Measurements from ENCODE around the gene KLK12. TPM values are rescaled to one million over a fixed set of nuclear protein-coding genes. Genes with fewer than 3 reads are reported as not detected.
A peak's percentile ranks its signal among the peaks of the same experiment; 100 is the strongest.

The KLK12 gene
- total RNA-seq, 2 experiments from 2014 or later: not detected

GRCh38 chr19:51023946-51024345 is 10.9 kb downstream of the KLK12 start:
- Mint-ChIP-seq H3K27ac (no peak overlapping the region), H3K36me3 (ENCODE audit: low read depth) (no peaks in the 10 kb centered on the region), H3K9me3 (no peaks in the 10 kb centered on the region), H3K27me3 (peaks cover 71% of the 10 kb centered on the region), H3K4me3 (no peak overlapping the region), H3K4me1 (ENCODE audit: low read depth) (peaks cover 6% of the 10 kb centered on the region)
- peaks cover 9% of the 10 kb centered on the region for H3K4me1 ChIP-seq (ENCODE audit: insufficient read depth, low read length)
- peaks cover 18 to 36% of the 10 kb centered on the region in 2 experiments for H3K27me3 ChIP-seq (ENCODE audit: control insufficient read depth in 1 of 2, insufficient read depth in 2 of 2, low read length in 2 of 2)
- ATAC-seq (ENCODE audit: poor library complexity) (no peak), DNase-seq (no peak)
- H3K36me3 ChIP-seq (ENCODE audit: insufficient read depth, low read length): no peaks in the 10 kb centered on the region
- no peak overlapping the region for H3K27ac ChIP-seq (ENCODE audit: low read depth in 1 of 2, low read length in 2 of 2)
- TF ChIP-seq, protein P1, sequence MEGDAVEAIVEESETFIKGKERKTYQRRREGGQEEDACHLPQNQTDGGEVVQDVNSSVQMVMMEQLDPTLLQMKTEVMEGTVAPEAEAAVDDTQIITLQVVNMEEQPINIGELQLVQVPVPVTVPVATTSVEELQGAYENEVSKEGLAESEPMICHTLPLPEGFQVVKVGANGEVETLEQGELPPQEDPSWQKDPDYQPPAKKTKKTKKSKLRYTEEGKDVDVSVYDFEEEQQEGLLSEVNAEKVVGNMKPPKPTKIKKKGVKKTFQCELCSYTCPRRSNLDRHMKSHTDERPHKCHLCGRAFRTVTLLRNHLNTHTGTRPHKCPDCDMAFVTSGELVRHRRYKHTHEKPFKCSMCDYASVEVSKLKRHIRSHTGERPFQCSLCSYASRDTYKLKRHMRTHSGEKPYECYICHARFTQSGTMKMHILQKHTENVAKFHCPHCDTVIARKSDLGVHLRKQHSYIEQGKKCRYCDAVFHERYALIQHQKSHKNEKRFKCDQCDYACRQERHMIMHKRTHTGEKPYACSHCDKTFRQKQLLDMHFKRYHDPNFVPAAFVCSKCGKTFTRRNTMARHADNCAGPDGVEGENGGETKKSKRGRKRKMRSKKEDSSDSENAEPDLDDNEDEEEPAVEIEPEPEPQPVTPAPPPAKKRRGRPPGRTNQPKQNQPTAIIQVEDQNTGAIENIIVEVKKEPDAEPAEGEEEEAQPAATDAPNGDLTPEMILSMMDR (IDR thresholded peaks at IDR 0.05): no peak
- ChIA-PET POLR2A (no interaction called here), CTCF (no interaction called here)
- peaks cover 0 to 9% of the 10 kb centered on the region in 2 experiments for H3K9me3 ChIP-seq (ENCODE audit: control insufficient read depth in 1 of 2, insufficient read depth in 1 of 2, low read length in 2 of 2)
- intact Hi-C loops (cut with DNase I, micrococcal nuclease): no loop called here
- no peak overlapping the region for H3K4me3 ChIP-seq (ENCODE audit: low read length)

DNA sequence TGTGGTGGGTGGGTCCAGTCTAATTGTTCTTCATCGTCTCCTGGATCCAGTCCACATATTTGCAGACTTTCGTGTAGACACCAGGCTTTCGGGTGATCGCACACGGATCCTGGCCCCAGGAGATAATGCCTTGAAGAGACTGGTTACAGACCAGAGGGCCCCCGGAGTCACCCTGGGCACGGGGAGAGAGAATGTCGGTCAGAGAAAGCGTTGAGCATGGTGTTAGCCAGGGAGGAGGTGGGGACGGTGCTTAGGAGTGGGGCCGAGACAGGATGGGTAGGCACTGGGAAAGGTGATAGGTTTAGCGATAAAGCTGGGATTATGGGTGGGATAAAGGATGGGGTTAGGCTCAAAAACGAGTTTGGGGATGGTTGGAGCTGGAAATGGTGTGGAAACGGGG is 12.3 kb downstream of the KLK12 start:
- intact Hi-C loops (cut with DNase I, micrococcal nuclease): no loop called here
- Histone ChIP-seq H3K9me3 (ENCODE audit: control insufficient read depth in 1 of 2, insufficient read depth in 1 of 2, low read length in 2 of 2) (peaks cover 0 to 21% of the 10 kb centered on the region in 2 experiments), H3K4me1 (ENCODE audit: insufficient read depth, low read length) (peaks cover 17% of the 10 kb centered on the region), H3K36me3 (ENCODE audit: insufficient read depth, low read length) (no peaks in the 10 kb centered on the region), H3K27me3 (ENCODE audit: control insufficient read depth in 1 of 2, insufficient read depth in 2 of 2, low read length in 2 of 2) (peaks cover 25 to 31% of the 10 kb centered on the region in 2 experiments), H3K27ac (ENCODE audit: low read depth in 1 of 2, low read length in 2 of 2) (no peak overlapping the region), H3K4me3 (ENCODE audit: low read length) (no peak overlapping the region)
- POLR2A ChIA-PET: no interaction called here
- CTCF ChIA-PET: no interaction called here
- no peaks in the 10 kb centered on the region for H3K9me3 Mint-ChIP-seq
- H3K4me3 Mint-ChIP-seq: no peak overlapping the region
- DNase-seq (no peak), ATAC-seq (ENCODE audit: poor library complexity) (no peak)
- H3K27ac Mint-ChIP-seq: no peak overlapping the region
- no peaks in the 10 kb centered on the region for H3K36me3 Mint-ChIP-seq (ENCODE audit: low read depth)
- TF ChIP-seq, protein P1 (IDR thresholded peaks at IDR 0.05): no peak
- H3K27me3 Mint-ChIP-seq: peaks cover 71% of the 10 kb centered on the region
- peaks cover 15% of the 10 kb centered on the region for H3K4me1 Mint-ChIP-seq (ENCODE audit: low read depth)

GRCh38 chr19:51020988-51021651 is 13.7 kb downstream of the KLK12 start:
- peaks cover 22% of the 10 kb centered on the region for H3K4me1 Mint-ChIP-seq (ENCODE audit: low read depth)
- peaks cover 0 to 30% of the 10 kb centered on the region in 2 experiments for H3K9me3 ChIP-seq (ENCODE audit: control insufficient read depth in 1 of 2, insufficient read depth in 1 of 2, low read length in 2 of 2)
- CTCF ChIA-PET: no interaction called here
- TF ChIP-seq, protein P1 (IDR thresholded peaks at IDR 0.05): peak; percentile 45
- peaks cover 27% of the 10 kb centered on the region for H3K4me1 ChIP-seq (ENCODE audit: insufficient read depth, low read length)
- H3K36me3 ChIP-seq (ENCODE audit: insufficient read depth, low read length): no peaks in the 10 kb centered on the region
- no peak overlapping the region for H3K27ac Mint-ChIP-seq
- no peaks in the 10 kb centered on the region for H3K36me3 Mint-ChIP-seq (ENCODE audit: low read depth)
- no peaks in the 10 kb centered on the region for H3K9me3 Mint-ChIP-seq
- no peak overlapping the region for H3K4me3 ChIP-seq (ENCODE audit: low read length)
- intact Hi-C loops (cut with DNase I, micrococcal nuclease): loop anchor here (1.0 to 2.0 kb wide), 2 partner anchors 148 kb away; no protein-coding TSS in a partner anchor
- DNase-seq (peak in 4 of 14 experiments; percentile 20 to 49 (median 36)), ATAC-seq (ENCODE audit: poor library complexity) (no peak)
- POLR2A ChIA-PET: no interaction called here
- H3K27me3 Mint-ChIP-seq: peaks cover 75% of the 10 kb centered on the region
- H3K4me3 Mint-ChIP-seq: no peak overlapping the region
- no peak overlapping the region for H3K27ac ChIP-seq (ENCODE audit: low read depth in 1 of 2, low read length in 2 of 2)
- peaks cover 35 to 38% of the 10 kb centered on the region in 2 experiments for H3K27me3 ChIP-seq (ENCODE audit: control insufficient read depth in 1 of 2, insufficient read depth in 2 of 2, low read length in 2 of 2)
